GM20431 (cell line): ENCODE results near the gene RTTN.

ENCODE experiments used
- in situ Hi-C: fragments of 300-500 bp; cut with MseI, MboI; formaldehyde crosslinking; loops from one replicate; pipeline ENCODE4 v1.15.0; 2020; ENCODE audit warnings: low sequenced_read_pairs; ENCODE audit not compliant: unreplicated experiment

Gene RTTN

GRCh38 chr18:70207181-70207580 lies 1.7 kb upstream of the RTTN start:
- in situ Hi-C loops: loop anchor here (10.0 kb wide), 1 partner anchor 228 kb away; no protein-coding TSS in a partner anchor

DNA sequence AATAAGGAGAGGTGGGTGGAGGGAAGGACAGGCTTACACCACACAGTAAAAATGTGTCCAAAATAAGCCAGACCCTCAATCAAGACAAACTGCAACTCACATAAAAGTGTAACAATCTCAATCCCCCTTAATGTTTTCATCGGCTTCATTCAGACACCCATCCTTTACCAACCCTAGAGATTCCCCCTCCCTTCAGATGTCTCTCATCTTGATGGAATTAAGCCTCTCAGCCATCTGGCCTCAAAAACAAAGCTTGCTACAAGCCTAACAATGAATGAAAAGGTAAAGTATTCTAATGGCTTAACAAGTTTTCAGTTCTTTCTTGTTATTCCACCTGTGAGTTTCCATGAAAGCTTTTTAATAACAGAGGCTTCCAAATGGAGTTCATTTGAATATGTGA lies 5.2 kb downstream of the RTTN start:
- in situ Hi-C loops: loop anchor here (10.0 kb wide), 1 partner anchor 235 kb away; no protein-coding TSS in a partner anchor

DNA sequence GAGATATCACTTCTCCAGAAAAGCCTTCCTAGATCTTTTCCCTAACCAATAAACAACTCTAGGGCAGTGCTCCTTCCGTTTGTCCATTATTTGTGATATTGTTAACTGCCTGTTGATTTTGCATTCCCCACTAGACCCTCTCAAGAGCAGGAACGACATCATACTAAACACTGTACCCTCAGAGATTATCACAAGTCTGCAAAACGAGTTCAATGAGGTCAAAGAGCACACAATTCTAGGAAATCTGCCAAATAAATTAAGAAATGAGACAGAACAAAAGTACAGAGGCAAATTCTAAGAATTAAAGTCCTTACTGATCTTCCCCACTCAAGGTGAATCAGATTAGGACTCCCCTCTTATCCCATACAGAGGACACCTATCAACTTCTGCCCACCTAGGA lies 7.6 kb downstream of the RTTN start:
- in situ Hi-C loops: no loop called here

GRCh38 chr18:70197026-70197425 lies 8.5 kb downstream of the RTTN start:
- in situ Hi-C loops: no loop called here

DNA sequence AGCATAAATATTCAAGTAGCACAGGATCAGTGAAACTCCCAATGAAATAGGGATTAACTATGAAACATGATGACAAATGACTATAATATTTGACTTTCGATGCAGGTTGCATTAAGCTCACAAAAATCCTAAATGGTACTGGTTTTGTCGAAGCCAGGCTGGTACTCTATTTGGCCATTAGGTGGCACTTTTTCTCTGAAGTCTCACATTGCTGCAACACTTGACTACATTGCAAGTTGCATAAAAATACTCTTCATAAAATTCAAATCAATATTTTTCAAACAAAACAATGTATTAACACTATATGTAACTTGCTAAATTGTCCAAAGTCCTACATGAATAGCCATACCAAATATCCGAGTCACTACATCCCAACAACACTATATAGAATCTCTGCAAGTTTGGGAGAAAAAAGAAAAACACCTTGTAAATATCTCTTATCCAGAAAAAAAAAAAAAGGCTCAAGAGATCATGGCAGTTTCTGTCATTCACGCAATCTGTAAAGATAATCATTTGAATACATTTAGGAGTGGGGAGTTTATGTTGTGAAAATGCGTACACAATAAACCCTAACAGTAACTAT lies 9.5 kb downstream of the RTTN start:
- in situ Hi-C loops: no loop called here

- in situ Hi-C loops: no loop called here
Observed at GRCh38 chr18:70195014-70195614, 10.4 kb downstream of the RTTN start.

DNA sequence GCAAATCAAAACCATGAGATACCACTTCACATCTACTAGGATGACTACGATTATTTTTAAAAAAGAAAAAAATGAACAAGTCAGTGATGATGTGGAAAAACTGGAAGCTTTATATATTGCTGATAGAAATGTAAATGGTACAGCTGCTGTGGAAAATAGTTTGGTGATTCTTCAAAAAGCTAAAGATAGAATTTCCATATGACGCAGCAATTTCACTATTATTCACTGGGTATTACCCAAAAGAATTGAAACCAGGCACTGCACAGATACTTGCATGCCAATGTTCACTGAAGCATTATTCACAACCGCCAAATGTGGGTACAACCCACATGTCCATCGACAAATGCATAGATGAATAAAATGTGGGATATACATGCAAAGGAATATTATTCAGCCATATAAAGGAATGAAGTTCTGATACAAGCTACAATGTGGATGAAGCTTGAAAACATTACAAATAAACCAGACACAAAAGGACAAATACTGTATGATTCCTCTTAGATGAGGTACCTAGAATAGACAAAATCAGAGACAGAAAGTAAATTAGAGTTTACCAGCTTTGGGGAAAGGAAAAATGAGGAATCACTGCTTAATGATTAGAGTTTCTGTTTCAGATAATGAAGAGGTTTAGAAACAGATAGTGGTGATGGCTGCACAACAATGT lies 11.1 kb downstream of the RTTN start:
- in situ Hi-C loops: no loop called here

DNA sequence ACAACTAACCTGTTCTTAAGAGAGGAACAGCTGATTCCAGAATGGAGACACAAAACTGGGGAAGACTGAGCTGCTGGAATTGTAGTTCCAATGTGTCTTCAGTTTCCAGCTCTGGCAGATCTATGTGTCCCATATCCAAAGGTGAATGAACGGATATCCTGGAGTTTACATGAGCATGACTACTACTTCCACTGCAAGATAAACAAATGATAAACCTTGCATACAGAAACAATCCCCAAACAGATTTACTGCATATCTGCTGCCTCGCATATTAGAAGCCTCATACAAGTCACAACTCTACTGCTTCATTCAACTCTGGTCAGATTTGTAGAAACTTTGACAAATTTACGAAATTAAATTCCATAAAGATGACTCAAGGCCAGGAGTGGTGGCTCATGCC lies 15.0 kb downstream of the RTTN start:
- in situ Hi-C loops: no loop called here

- in situ Hi-C loops: no loop called here
Observed at GRCh38 chr18:70188113-70188512, 17.4 kb downstream of the RTTN start.

GRCh38 chr18:70183441-70183840 lies 22.0 kb downstream of the RTTN start:
- in situ Hi-C loops: no loop called here

DNA sequence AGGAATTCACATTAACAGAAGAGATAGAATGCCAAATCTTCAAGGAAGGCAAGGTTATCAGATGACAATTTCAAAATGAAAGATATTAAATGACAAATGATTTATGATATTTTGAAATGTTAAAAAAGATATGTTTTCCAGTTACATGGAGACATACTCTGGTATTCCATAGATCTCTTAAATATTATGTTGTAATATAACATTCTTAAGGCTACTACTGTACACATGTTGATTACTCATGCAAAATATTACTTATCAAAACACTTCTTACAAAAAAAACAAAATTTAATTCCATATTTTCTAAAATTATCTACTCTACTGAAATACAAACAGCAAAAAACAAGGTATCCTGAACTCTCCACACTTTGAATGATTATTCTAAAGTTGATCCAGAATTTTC lies 22.9 kb downstream of the RTTN start:
- in situ Hi-C loops: no loop called here

DNA sequence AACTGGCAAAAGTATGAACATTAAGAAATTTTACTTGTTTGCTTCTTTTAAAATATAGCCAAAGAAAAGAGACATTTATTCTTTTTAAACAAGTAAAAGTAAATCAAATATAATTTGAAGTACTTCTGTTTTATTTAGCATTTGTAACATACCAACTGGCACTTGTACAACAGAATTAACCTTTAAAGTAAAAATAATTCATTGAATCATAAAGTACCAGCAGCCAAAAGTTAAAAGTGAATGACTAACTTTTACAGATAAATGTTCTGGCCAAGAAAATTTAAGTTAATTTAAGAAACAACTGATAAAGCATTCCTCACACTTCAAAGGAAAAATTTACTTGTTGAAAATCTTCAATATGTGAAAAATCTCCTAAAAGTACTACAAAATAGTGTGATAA lies 23.8 kb downstream of the RTTN start:
- in situ Hi-C loops: no loop called here

DNA sequence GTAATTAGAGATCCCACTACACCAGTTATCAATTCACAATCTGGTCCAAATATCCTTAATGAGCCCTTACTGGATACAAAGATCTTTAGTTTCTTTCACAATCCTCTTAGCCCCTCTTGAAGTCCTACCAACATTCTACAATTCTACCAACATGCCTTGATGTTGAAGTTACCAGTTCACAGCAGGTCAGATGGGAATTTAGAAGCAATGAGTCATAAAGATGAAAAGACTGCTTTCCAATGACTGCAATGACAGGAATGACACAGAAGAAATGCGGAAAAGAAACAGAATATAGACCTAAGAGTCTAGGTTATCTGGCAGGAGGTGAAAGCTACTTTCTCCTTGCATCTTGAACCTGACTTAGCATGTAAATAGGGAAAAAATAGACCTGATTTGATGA lies 24.5 kb downstream of the RTTN start:
- in situ Hi-C loops: no loop called here

GRCh38 chr18:70176537-70176936 lies 28.9 kb downstream of the RTTN start:
- in situ Hi-C loops: no loop called here

DNA sequence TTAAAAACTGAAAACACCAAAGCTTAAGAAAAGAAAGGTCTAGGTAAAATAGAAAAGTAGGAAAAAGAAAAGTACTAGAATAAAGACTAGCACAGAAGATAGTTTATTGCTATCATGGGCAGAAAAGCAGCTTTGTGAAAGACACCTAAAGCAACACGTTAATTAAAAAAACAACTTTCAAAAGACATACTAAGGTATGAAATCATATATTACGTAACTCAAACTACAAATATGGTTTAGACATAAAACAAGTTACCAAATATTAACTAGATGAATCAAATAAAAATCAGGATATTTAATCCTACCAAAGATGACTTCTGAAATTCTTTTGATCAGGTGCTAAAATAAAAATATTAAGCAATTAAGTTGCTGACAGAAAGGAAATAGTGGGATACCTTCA lies 30.3 kb downstream of the RTTN start:
- in situ Hi-C loops: no loop called here

DNA sequence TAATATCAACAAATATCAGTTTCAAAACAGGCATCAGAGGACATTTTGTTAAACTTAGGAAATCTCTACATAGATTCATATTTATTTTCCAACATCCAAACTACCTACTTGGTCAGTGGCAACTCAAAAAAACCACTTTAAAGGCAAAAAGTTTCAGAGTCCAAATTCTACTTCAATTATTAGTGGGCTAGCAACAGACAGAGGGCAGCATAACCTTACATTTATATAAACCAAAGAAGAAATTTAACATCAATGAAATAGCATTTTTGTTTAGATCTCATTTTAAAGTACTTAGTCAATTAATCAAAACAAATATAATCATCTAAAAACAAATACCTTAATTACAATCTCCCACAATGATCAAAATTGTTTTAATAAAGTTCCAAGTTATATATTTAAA lies 33.3 kb downstream of the RTTN start:
- in situ Hi-C loops: no loop called here

DNA sequence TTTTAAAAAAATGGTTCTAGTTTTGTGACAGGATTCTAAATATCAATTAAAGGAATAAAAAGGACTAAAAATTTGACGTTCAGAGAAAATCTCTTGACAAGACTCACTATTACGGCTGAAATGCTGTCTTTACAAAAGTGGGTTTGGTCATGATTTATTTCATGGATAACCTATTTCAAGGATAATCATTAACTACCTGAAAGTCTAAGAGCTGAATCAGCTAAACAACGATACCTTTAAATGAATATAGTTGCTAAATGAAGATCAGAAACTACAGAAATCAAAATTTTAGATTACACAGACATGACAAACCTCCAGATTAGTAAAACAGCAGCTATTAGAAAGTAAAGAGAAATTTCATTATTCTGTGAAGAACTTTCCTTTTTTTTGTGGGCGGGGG lies 35.7 kb downstream of the RTTN start:
- in situ Hi-C loops: no loop called here

DNA sequence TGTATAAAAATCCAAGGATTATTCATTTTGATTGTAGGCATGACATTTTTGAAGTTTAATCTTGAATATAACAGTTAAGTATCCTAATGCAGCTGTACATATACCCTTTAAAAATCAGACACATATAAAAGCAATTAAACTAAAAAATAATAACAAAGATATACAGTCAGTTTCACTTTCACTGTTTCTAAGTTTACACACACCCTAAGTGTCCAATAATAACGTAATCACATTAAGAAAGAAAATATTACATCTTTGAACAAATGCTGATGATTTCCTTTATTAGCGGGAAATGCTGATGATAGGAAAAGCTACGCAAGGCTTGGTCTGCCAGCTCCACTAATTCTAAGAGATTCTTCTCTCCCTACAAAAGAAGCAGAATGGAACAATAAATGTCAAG lies 38.8 kb downstream of the RTTN start:
- in situ Hi-C loops: no loop called here

- in situ Hi-C loops: no loop called here
Observed at GRCh38 chr18:70165936-70166335, 39.6 kb downstream of the RTTN start.

DNA sequence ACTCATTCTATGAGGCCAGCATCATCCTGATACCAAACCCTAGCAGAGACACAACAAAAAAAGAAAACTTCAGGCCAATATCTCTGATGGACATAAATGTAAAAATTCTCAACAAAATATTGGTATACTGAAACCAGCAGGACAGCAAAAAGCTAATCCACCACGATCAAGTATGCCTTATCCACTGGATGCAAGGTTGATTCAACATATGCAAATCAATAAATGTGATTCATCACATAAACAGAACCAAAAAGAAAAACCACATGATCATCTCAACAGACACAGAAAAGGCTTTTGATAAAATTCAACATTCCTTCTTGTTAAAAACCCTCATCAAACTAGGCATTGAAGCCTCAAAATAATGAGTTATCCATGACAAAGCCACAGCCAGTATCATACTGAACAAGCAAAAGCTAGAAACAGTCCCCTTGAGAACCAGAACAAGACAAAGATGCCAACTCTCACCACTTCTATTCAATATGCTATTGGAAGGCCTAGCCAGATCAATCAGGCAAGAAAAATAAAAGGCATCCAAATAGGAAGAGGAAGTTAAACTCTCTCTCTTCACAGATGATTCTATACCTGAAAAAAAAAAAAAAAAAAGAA lies 45.3 kb downstream of the RTTN start:
- in situ Hi-C loops: no loop called here

DNA sequence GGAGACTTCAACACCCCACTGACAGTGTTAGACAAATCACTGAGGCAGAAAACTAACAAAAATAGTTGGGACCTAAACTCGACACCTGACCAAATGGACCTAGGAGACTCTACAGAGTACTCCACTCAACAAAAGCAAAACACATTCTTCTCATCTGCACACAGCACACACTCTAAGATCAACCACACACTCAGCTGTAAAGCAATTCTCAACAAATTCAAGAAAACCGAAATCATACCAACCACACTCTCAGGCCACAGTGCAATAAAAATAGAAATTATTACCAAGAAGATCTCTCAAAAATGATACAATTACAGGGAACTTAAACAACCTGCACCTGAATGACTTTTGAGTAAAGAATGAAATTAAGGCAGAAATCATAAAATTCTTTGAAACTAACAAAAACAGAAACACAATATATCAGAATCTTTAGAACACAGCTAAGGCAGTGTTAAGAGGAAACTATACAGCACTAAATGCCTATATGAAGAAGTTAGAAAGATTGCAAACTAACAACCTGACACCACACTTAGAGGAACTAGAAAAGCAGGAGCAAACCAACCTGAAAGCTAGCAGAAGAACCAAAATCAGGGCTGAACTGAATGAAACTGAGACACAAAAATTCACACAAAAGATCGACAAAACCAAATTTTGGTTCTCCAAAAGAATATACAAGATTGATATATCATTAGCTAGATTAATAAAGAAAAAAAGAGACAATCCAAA lies 46.3 kb downstream of the RTTN start:
- in situ Hi-C loops: no loop called here
